COLO668 (cell line): ENCODE measurements around the gene LRP2.
"Not testable (repeated sequence)": the region's sequence is repeated elsewhere in the genome, so short reads cannot be mapped to it uniquely, and the experiment has no call there.

Experiments used
- DNase-seq: peaks from one replicate; lab custom pipeline; 2025; ENCODE audit not compliant: unreplicated experiment; lab: John Stamatoyannopoulos, UW

LRP2 gene

GRCh38 chr2:169362118-169362893 lies at the start of gene LRP2:
Gene LRP2, minus strand, starts transcription at chr2:169362534. Its CDS starts 135 bp downstream, at chr2:169362399.
- DNase-seq: peak; percentile 48

GRCh38 chr2:169406891-169407290 lies 44.6 kb upstream of the LRP2 start:
- DNase-seq: no peak

GRCh38 chr2:169399491-169399890 lies 37.2 kb upstream of the LRP2 start:
- DNase-seq: not testable (repeated sequence)

GRCh38 chr2:169397697-169398096 lies 35.4 kb upstream of the LRP2 start:
- peak; percentile 12 for DNase-seq

- DNase-seq: no peak
These were observed 33.6 kb upstream of the LRP2 start for GRCh38 chr2:169395821-169396374.

- DNase-seq: no peak
These were observed 30.8 kb upstream of the LRP2 start for GRCh38 chr2:169393068-169393590.

- DNase-seq: no peak
These were observed 28.9 kb upstream of the LRP2 start for GRCh38 chr2:169391236-169391635.

GRCh38 chr2:169388161-169388560 lies 25.8 kb upstream of the LRP2 start:
- no peak for DNase-seq

- no peak for DNase-seq
These were observed 24.4 kb upstream of the LRP2 start for GRCh38 chr2:169386722-169387121.

- no peak for DNase-seq
These were observed 22.5 kb upstream of the LRP2 start for GRCh38 chr2:169384816-169385215.

GRCh38 chr2:169372561-169372960 lies 10.2 kb upstream of the LRP2 start:
- DNase-seq: no peak

GRCh38 chr2:169366066-169366465 lies 3.7 kb upstream of the LRP2 start:
- DNase-seq: no peak

- DNase-seq: no peak
These were observed 2.7 kb upstream of the LRP2 start for GRCh38 chr2:169365029-169365480.

GRCh38 chr2:169363560-169364150 lies 1.3 kb upstream of the LRP2 start:
- DNase-seq: peak; percentile 69

GRCh38 chr2:169362894-169363559 lies 693 bp upstream of the LRP2 start:
- peak; percentile 45 for DNase-seq

GRCh38 chr2:169361706-169362117 lies 622 bp downstream of the LRP2 start:
- peak; percentile 38 for DNase-seq

GRCh38 chr2:169360984-169361705 lies 1.2 kb downstream of the LRP2 start:
- no peak for DNase-seq

- DNase-seq: no peak
These were observed 4.3 kb downstream of the LRP2 start for GRCh38 chr2:169358016-169358415.

GRCh38 chr2:169354244-169354643 lies 8.1 kb downstream of the LRP2 start:
- DNase-seq: no peak

GRCh38 chr2:169351725-169352124 lies 10.6 kb downstream of the LRP2 start:
- no peak for DNase-seq

GRCh38 chr2:169349535-169349934 lies 12.8 kb downstream of the LRP2 start:
- no peak for DNase-seq
